Suprapubic skin (tissue), 4 donors: Measurements from ENCODE around the gene CTNNA2. TPM values are rescaled to one million over a fixed set of nuclear protein-coding genes. Genes with fewer than 3 reads are reported as not detected.

ENCODE experiments used
- DNase-seq, 2 donors: peaks; one replicate each; pipeline ENCODE4 v3.0.0-alpha.2; 2019; ENCODE audit warnings: low spot score in 2 of 2
- H3K27ac ChIP-seq: fragments of 200-600 bp; sonication (generic); one replicate; pipeline ENCODE4 v1.5.1; 2019
- H3K27me3 ChIP-seq: fragments of 200-600 bp; sonication (generic); one replicate; pipeline ENCODE4 v1.5.1; 2019
- H3K36me3 ChIP-seq: fragments of 200-600 bp; sonication (generic); one replicate; pipeline ENCODE4 v1.5.1; 2019
- H3K4me1 ChIP-seq: fragments of 200-600 bp; sonication (generic); one replicate; pipeline ENCODE4 v1.5.1; 2019
- H3K4me3 ChIP-seq: fragments of 200-600 bp; sonication (generic); one replicate; pipeline ENCODE4 v1.5.1; 2019; ENCODE audit warnings: mild to moderate bottlenecking
- H3K9me3 ChIP-seq: fragments of 200-600 bp; sonication (generic); one replicate; pipeline ENCODE4 v1.5.1; 2019
- CTCF ChIP-seq, 2 donors: fragments of 200-600 bp in 1 of 2; fragments of 450-650 bp in 1 of 2; sonication (generic) in 1 of 2; IDR thresholded peaks; one replicate each; pipeline ENCODE4 v1.5.1; 2016 to 2019; ENCODE audit warnings: antibody characterized with exemption in 2 of 2, mild to moderate bottlenecking in 1 of 2, moderate library complexity in 1 of 2
- EP300 ChIP-seq: sonication (generic); formaldehyde crosslinking; IDR thresholded peaks from one replicate; pipeline ENCODE4 v1.6.1; 2017; ENCODE audit warnings: antibody characterized with exemption
- POLR2A ChIP-seq, 2 donors: fragments of 450-650 bp; IDR thresholded peaks; one replicate each; pipeline ENCODE4 v1.6.1; 2017; ENCODE audit warnings: antibody characterized with exemption in 2 of 2, mild to moderate bottlenecking in 2 of 2, moderate library complexity in 2 of 2
- POLR2AphosphoS5 ChIP-seq, 3 donors: sonication (generic); formaldehyde crosslinking; IDR thresholded peaks; one replicate each; pipeline ENCODE4 v1.6.1; 2017; ENCODE audit warnings: antibody characterized with exemption in 3 of 3
- WGBS: methylation state at CpG from one replicate; pipeline ENCODE4 v1.1.5; 2018; 5-methylcytosine and 5-hydroxymethylcytosine counted together
- total RNA-seq, 4 donors: library from RNA; depleted of rRNA; stranded (reverse); fragments of >200 nt; gene quantifications; one replicate each; pipeline ENCODE4 v1.1.0, GENCODE V29; 2016

CTNNA2 gene
- total RNA-seq, 4 donors from 2014 or later = 0.15 to 0.21 TPM; not detected in 2

- Histone ChIP-seq H3K36me3 (no peaks in the 10 kb centered on the region), H3K27ac (no peak overlapping the region), H3K4me1 (no peaks in the 10 kb centered on the region), H3K4me3 (no peak overlapping the region), H3K27me3 (no peaks in the 10 kb centered on the region), H3K9me3 (peaks cover 5% of the 10 kb centered on the region)
- no peak for DNase-seq
- TF ChIP-seq EP300 (no peak), POLR2A (IDR thresholded peaks at IDR 0.05) (no peak)
- 95% methylated on average over 1 of the region's 1 CpG for WGBS
These were observed 768.2 kb downstream of the CTNNA2 start for GRCh38 chr2:80281049-80281448.

- 24% methylated on average over 5 of the region's 5 CpGs for WGBS
- Histone ChIP-seq H3K4me3 (no peak overlapping the region), H3K27me3 (no peaks in the 10 kb centered on the region), H3K4me1 (no peaks in the 10 kb centered on the region), H3K27ac (no peak overlapping the region), H3K36me3 (no peaks in the 10 kb centered on the region), H3K9me3 (peaks cover 5% of the 10 kb centered on the region)
- no peak for TF ChIP-seq POLR2AphosphoS5 (IDR thresholded peaks at IDR 0.05)
- no peak for TF ChIP-seq CTCF (IDR thresholded peaks at IDR 0.05)
- TF ChIP-seq EP300 = no peak
- no peak for TF ChIP-seq POLR2A (IDR thresholded peaks at IDR 0.05)
- DNase-seq = no peak
These were observed 775.7 kb downstream of the CTNNA2 start for GRCh38 chr2:80288576-80288975.

GRCh38 chr2:80291656-80292055 is 778.8 kb downstream of the CTNNA2 start:
- TF ChIP-seq EP300 (no peak), POLR2A (IDR thresholded peaks at IDR 0.05) (no peak), POLR2AphosphoS5 (IDR thresholded peaks at IDR 0.05) (no peak), CTCF (IDR thresholded peaks at IDR 0.05) (no peak)
- 69% methylated on average over 1 of the region's 1 CpG for WGBS
- Histone ChIP-seq H3K4me3 (no peak overlapping the region), H3K36me3 (no peaks in the 10 kb centered on the region), H3K27me3 (no peaks in the 10 kb centered on the region), H3K27ac (no peak overlapping the region), H3K4me1 (no peaks in the 10 kb centered on the region), H3K9me3 (no peaks in the 10 kb centered on the region)
- DNase-seq = no peak

- Histone ChIP-seq H3K27me3 (no peaks in the 10 kb centered on the region), H3K4me3 (no peak overlapping the region), H3K4me1 (no peaks in the 10 kb centered on the region), H3K36me3 (no peaks in the 10 kb centered on the region), H3K27ac (no peak overlapping the region), H3K9me3 (no peaks in the 10 kb centered on the region)
- WGBS = 72% methylated on average over 3 of the region's 3 CpGs
- TF ChIP-seq POLR2AphosphoS5 (IDR thresholded peaks at IDR 0.05) (no peak), POLR2A (IDR thresholded peaks at IDR 0.05) (no peak), EP300 (no peak), CTCF (IDR thresholded peaks at IDR 0.05) (no peak)
- DNase-seq = no peak
These were observed 779.6 kb downstream of the CTNNA2 start for GRCh38 chr2:80292474-80292873.

GRCh38 chr2:80293039-80293438 is 780.2 kb downstream of the CTNNA2 start:
- no peaks in the 10 kb centered on the region for H3K36me3 ChIP-seq
- no peak for DNase-seq
- TF ChIP-seq POLR2A (IDR thresholded peaks at IDR 0.05) = no peak
- no peak for TF ChIP-seq CTCF (IDR thresholded peaks at IDR 0.05)
- TF ChIP-seq EP300 = no peak
- no peak for TF ChIP-seq POLR2AphosphoS5 (IDR thresholded peaks at IDR 0.05)

GRCh38 chr2:80298954-80299353 is 786.1 kb downstream of the CTNNA2 start:
- H3K36me3 ChIP-seq = no peaks in the 10 kb centered on the region
- H3K9me3 ChIP-seq = no peaks in the 10 kb centered on the region
- WGBS = 70% methylated on average over 3 of the region's 3 CpGs

More at GRCh38 chr2:80293039-80293438, 780.2 kb downstream of the CTNNA2 start:
- Histone ChIP-seq H3K4me3 (no peak overlapping the region), H3K9me3 (no peaks in the 10 kb centered on the region), H3K4me1 (no peaks in the 10 kb centered on the region), H3K27me3 (no peaks in the 10 kb centered on the region), H3K27ac (no peak overlapping the region)

More at GRCh38 chr2:80298954-80299353, 786.1 kb downstream of the CTNNA2 start:
- Histone ChIP-seq H3K27ac (no peak overlapping the region), H3K27me3 (peaks cover 30% of the 10 kb centered on the region), H3K4me1 (peaks cover 11% of the 10 kb centered on the region), H3K4me3 (no peak overlapping the region)
- no peak for DNase-seq
- TF ChIP-seq CTCF (IDR thresholded peaks at IDR 0.05) (no peak), POLR2AphosphoS5 (IDR thresholded peaks at IDR 0.05) (no peak), EP300 (no peak), POLR2A (IDR thresholded peaks at IDR 0.05) (no peak)
